ENCODE data around the gene ME3. TPM values are rescaled to one million over a fixed set of nuclear protein-coding genes. Genes with fewer than 3 reads are reported as not detected.

ME3 gene
- total RNA-seq, 1 experiment from 2014 or later: 1.8 TPM

DNA sequence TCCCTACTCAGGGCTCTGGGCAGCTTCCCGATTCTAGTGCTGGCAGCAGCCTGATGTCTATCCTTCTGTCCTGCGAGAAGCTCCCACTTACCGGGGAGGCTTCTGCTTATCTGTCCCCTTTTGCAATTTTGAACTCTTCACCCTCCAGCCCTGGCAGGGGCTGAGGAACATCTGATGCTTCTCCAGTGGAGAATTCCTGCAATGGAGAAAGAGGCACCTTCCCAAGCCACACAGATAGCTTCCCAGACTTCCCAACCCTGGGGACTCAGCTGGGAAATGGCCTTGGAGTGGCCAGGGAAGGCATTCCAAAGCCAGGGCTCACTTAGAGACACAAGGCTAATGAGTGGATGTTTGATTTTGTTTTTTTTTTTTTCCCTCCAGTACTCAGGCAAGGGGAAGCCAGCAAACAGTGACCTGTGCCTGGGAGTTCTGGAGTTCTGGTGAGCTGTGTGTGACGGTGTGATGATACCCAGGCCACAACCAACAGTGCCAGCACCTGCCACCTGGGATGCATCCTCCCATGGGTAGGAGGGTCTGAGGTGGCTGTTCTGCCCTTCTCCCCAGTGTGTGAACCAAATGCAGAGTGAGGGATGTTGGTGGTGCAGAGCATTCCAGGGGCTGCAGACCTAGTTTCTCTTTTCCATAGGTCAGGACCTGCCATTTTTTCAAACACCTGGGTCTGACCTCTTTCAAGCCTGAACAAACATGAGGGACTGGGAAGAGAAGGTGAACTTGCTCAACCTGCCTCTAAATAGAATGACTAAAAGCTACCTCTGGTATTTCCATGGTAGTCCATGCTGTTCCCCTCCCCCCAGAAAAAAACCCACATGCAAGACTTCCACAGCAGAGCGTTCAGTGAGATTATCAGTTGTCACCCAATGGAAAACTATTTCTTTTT is 202.7 kb downstream of the ME3 start (continued):
- TF ChIP-seq, protein P1, sequence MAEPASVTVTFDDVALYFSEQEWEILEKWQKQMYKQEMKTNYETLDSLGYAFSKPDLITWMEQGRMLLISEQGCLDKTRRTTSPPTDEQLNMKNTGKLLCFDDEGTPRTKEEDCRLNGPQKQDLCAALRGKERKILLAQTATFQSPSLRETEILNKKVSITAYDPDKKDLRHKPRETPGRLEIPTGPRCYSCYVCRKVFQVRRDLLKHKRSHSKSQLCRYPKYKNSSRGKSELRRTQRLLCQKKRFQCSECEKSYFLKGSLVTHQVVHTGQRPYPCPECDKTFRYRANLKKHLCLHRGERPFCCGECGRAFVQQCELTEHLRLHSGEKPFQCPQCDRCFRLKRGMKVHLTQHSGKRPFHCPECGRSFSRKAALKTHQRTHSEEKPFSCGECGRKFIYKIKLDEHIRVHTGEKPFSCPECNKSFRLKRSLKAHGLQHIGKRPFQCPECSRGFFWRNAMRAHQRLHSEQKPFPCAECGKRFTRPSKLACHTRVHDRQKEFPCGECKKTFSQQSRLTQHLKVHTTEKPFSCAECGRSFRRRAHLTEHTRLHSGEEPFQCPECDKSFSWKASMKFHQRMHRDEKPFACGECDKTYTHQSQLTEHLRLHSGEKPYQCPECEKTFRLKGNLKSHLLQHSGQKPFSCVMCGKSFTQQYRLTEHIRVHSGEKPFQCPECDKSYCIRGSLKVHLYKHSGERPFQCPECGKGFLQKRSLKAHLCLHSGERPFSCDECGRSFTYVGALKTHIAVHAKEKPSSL (CRISPR knock-in tag; conservative IDR thresholded peaks at IDR 0.05): no peak
- no peak for TF ChIP-seq JUN (CRISPR knock-in tag; IDR thresholded peaks at IDR 0.05)
- TF ChIP-seq OVOL2 (CRISPR knock-in tag; IDR thresholded peaks at IDR 0.05; ENCODE audit: borderline replicate concordance): no peak
- TF ChIP-seq, protein P2, sequence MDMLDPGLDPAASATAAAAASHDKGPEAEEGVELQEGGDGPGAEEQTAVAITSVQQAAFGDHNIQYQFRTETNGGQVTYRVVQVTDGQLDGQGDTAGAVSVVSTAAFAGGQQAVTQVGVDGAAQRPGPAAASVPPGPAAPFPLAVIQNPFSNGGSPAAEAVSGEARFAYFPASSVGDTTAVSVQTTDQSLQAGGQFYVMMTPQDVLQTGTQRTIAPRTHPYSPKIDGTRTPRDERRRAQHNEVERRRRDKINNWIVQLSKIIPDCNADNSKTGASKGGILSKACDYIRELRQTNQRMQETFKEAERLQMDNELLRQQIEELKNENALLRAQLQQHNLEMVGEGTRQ (CRISPR knock-in tag; IDR thresholded peaks at IDR 0.05): no peak
- TF ChIP-seq EMX1 (CRISPR knock-in tag; IDR thresholded peaks at IDR 0.05): no peak
- TF ChIP-seq ELF4 (CRISPR knock-in tag; IDR thresholded peaks at IDR 0.05; ENCODE audit: low read depth): no peak
- TF ChIP-seq, protein P3, sequence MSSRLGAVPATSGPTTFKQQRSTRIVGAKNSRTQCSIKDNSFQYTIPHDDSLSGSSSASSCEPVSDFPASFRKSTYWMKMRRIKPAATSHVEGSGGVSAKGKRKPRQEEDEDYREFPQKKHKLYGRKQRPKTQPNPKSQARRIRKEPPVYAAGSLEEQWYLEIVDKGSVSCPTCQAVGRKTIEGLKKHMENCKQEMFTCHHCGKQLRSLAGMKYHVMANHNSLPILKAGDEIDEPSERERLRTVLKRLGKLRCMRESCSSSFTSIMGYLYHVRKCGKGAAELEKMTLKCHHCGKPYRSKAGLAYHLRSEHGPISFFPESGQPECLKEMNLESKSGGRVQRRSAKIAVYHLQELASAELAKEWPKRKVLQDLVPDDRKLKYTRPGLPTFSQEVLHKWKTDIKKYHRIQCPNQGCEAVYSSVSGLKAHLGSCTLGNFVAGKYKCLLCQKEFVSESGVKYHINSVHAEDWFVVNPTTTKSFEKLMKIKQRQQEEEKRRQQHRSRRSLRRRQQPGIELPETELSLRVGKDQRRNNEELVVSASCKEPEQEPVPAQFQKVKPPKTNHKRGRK (CRISPR knock-in tag; IDR thresholded peaks at IDR 0.05; ENCODE audit: borderline replicate concordance): no peak
- no peak for TF ChIP-seq NR2C2 (CRISPR knock-in tag; IDR thresholded peaks at IDR 0.05)
- TF ChIP-seq, protein P4, sequence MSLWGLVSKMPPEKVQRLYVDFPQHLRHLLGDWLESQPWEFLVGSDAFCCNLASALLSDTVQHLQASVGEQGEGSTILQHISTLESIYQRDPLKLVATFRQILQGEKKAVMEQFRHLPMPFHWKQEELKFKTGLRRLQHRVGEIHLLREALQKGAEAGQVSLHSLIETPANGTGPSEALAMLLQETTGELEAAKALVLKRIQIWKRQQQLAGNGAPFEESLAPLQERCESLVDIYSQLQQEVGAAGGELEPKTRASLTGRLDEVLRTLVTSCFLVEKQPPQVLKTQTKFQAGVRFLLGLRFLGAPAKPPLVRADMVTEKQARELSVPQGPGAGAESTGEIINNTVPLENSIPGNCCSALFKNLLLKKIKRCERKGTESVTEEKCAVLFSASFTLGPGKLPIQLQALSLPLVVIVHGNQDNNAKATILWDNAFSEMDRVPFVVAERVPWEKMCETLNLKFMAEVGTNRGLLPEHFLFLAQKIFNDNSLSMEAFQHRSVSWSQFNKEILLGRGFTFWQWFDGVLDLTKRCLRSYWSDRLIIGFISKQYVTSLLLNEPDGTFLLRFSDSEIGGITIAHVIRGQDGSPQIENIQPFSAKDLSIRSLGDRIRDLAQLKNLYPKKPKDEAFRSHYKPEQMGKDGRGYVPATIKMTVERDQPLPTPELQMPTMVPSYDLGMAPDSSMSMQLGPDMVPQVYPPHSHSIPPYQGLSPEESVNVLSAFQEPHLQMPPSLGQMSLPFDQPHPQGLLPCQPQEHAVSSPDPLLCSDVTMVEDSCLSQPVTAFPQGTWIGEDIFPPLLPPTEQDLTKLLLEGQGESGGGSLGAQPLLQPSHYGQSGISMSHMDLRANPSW (CRISPR knock-in tag; conservative IDR thresholded peaks at IDR 0.05; ENCODE audit: low read depth): no peak

DNA sequence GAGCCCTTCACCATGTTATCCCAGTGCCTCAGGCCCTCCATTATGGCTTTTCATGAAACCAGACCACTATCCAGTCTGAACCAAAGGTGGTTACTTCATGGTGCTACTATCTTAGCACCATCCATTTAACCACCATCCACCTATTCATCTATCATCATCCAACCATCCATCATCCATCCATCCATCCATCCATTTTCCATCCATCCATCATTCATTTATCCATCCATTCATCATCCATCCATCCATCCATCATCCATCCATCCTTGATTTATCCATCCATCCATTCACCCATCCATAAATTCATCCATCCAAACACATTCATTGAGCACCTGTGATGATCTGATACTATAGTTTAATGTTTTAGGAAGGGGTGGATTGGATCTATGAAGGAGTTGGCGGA is 204.2 kb downstream of the ME3 start:
- CTCF ChIA-PET: no interaction called here
- TF ChIP-seq TCF7 (CRISPR knock-in tag; IDR thresholded peaks at IDR 0.05; ENCODE audit: low read depth): no peak
- TF ChIP-seq RORB (CRISPR knock-in tag; IDR thresholded peaks at IDR 0.05): no peak
- TF ChIP-seq, protein P5, sequence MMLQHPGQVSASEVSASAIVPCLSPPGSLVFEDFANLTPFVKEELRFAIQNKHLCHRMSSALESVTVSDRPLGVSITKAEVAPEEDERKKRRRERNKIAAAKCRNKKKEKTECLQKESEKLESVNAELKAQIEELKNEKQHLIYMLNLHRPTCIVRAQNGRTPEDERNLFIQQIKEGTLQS (CRISPR knock-in tag; conservative IDR thresholded peaks at IDR 0.05): no peak
- no peak for TF ChIP-seq FOXJ3 (CRISPR knock-in tag; IDR thresholded peaks at IDR 0.05; ENCODE audit: borderline replicate concordance)
- no peak for TF ChIP-seq GTF2I (CRISPR knock-in tag; conservative IDR thresholded peaks at IDR 0.05)
- TF ChIP-seq CREB1 (CRISPR knock-in tag; IDR thresholded peaks at IDR 0.05): no peak
- TF ChIP-seq ZBTB21 (CRISPR knock-in tag; IDR thresholded peaks at IDR 0.05; ENCODE audit: borderline replicate concordance): no peak
- no peak for TF ChIP-seq CREM (CRISPR knock-in tag; IDR thresholded peaks at IDR 0.05)
- TF ChIP-seq MYBL2 (CRISPR knock-in tag; IDR thresholded peaks at IDR 0.05): no peak
- TF ChIP-seq, protein P6, sequence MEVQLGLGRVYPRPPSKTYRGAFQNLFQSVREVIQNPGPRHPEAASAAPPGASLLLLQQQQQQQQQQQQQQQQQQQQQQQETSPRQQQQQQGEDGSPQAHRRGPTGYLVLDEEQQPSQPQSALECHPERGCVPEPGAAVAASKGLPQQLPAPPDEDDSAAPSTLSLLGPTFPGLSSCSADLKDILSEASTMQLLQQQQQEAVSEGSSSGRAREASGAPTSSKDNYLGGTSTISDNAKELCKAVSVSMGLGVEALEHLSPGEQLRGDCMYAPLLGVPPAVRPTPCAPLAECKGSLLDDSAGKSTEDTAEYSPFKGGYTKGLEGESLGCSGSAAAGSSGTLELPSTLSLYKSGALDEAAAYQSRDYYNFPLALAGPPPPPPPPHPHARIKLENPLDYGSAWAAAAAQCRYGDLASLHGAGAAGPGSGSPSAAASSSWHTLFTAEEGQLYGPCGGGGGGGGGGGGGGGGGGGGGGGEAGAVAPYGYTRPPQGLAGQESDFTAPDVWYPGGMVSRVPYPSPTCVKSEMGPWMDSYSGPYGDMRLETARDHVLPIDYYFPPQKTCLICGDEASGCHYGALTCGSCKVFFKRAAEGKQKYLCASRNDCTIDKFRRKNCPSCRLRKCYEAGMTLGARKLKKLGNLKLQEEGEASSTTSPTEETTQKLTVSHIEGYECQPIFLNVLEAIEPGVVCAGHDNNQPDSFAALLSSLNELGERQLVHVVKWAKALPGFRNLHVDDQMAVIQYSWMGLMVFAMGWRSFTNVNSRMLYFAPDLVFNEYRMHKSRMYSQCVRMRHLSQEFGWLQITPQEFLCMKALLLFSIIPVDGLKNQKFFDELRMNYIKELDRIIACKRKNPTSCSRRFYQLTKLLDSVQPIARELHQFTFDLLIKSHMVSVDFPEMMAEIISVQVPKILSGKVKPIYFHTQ (CRISPR knock-in tag; IDR thresholded peaks at IDR 0.05): no peak
- TF ChIP-seq, protein P7, sequence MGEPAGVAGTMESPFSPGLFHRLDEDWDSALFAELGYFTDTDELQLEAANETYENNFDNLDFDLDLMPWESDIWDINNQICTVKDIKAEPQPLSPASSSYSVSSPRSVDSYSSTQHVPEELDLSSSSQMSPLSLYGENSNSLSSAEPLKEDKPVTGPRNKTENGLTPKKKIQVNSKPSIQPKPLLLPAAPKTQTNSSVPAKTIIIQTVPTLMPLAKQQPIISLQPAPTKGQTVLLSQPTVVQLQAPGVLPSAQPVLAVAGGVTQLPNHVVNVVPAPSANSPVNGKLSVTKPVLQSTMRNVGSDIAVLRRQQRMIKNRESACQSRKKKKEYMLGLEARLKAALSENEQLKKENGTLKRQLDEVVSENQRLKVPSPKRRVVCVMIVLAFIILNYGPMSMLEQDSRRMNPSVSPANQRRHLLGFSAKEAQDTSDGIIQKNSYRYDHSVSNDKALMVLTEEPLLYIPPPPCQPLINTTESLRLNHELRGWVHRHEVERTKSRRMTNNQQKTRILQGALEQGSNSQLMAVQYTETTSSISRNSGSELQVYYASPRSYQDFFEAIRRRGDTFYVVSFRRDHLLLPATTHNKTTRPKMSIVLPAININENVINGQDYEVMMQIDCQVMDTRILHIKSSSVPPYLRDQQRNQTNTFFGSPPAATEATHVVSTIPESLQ (CRISPR knock-in tag; IDR thresholded peaks at IDR 0.05): no peak
- TF ChIP-seq GABPB1 (CRISPR knock-in tag; IDR thresholded peaks at IDR 0.05): no peak
- TF ChIP-seq, protein P8, sequence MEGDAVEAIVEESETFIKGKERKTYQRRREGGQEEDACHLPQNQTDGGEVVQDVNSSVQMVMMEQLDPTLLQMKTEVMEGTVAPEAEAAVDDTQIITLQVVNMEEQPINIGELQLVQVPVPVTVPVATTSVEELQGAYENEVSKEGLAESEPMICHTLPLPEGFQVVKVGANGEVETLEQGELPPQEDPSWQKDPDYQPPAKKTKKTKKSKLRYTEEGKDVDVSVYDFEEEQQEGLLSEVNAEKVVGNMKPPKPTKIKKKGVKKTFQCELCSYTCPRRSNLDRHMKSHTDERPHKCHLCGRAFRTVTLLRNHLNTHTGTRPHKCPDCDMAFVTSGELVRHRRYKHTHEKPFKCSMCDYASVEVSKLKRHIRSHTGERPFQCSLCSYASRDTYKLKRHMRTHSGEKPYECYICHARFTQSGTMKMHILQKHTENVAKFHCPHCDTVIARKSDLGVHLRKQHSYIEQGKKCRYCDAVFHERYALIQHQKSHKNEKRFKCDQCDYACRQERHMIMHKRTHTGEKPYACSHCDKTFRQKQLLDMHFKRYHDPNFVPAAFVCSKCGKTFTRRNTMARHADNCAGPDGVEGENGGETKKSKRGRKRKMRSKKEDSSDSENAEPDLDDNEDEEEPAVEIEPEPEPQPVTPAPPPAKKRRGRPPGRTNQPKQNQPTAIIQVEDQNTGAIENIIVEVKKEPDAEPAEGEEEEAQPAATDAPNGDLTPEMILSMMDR (IDR thresholded peaks at IDR 0.05): no peak

More for the DNA sequence above, 204.2 kb downstream of the ME3 start:
- Mint-ChIP-seq H3K4me1 (no peaks in the 10 kb centered on the region), H3K9me3 (no peaks in the 10 kb centered on the region), H3K4me3 (no peak overlapping the region), H3K27me3 (ENCODE audit: low read depth) (no peaks in the 10 kb centered on the region), H3K27ac (no peak overlapping the region), H3K36me3 (no peaks in the 10 kb centered on the region)
- ATAC-seq (no peak), DNase-seq (ENCODE audit: low spot score) (no peak)
- POLR2A ChIA-PET: no interaction called here
